GM21367 (cell line): ENCODE results near the gene ELMOD2.

ENCODE experiments used
- ATAC-seq: cut with Tn5 transposase; IDR thresholded peaks from one replicate; pipeline ENCODE4 v1.9.1; 2021; ENCODE audit not compliant: unreplicated experiment

The ELMOD2 gene

DNA sequence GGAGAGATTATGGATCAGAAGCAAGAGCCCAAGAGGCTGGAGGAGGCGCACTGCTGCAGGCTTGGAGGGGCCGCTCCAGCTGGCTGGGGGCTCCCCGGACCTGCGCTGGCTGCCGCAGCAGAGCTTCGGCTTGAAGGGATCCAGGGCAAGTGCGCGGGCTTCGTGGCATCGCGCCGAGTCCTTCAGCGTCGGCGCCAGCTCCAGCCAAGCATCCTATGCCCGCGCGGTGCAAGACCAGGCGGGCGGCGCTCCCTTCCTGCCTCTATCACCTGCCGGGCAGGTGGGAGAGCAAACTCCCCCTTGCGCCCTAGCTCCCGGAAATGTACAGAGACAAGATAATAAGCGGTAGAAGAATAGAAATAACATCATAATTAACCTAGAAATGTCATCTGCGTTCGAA lies 55.3 kb downstream of the ELMOD2 start:
- no peak for ATAC-seq

DNA sequence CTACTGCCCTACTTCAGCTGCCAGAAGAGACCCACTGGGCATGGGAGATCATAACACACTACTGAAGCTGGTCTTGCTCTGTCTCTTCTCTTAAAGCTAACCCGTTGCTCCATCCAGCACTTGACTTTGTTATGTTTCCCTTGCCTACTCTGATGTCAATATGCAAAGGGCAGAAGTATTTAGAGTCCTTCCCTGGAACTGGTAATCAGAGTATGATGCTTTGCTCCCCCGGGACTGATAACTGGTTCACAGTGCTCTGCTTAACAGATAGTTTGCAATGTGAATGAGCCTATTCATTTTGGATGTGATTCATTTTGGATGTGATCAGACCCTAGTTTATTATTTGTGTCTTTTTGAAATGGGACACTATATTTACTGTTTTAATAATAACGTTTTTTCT lies 57.1 kb downstream of the ELMOD2 start:
- no peak for ATAC-seq

DNA sequence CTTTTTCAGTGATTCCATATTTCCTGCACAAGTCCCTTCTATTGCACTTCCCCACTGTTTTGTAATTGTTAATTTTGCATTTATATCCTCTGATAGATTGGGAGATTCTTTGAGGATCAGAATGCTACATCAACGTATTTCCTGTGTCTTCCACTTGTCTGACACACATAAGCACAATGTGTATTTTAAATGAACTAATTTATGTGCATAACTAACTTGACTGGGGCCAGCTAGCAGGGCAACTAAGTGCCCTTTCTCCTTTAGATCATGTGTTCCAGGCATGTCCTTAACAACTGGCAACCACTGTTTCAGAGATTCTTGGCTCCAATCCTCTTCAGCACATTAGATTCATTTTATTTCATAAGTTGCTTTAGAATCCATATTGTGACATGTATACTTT lies 60.5 kb downstream of the ELMOD2 start:
- ATAC-seq, result no peak

DNA sequence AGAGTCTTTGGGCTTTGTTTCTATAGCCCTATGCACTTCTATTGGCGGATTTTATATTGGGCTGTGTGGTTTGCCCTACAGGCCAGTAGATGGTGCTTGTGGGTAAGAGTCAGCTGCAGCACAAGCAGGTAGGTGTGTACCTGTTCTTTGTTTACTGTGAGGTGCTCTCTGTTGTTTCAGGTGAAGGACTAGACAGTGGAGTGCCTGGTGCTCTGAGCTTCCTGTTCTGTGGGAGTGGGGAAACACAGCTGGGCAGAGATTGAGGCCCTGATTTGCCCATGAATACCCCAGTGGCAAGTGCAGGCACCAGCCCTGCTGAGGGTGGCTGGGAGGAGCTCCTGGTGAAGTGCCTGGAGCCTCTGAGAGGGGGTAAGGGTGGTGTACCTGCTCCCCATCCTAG lies 71.1 kb downstream of the ELMOD2 start:
- peak; percentile 75 for ATAC-seq

DNA sequence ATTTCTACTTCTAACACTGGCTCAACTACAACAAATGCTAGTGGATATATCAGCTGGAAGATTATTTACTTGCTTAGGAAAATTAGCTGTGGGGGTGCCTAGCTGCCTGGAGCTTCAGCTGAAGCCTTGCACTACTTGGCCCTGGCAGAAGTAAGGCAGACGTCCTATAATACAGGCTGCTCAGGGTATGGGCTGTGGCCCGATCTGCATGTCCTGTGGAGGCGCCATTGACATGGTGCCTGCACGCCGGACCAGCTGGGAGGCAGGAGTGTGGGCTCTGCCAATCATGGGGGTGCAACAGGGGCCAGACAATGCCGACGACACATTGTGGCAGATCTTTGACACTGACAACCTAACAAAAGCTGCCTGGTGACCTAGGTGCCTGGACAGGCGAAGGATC lies 76.4 kb downstream of the ELMOD2 start:
- no peak for ATAC-seq

DNA sequence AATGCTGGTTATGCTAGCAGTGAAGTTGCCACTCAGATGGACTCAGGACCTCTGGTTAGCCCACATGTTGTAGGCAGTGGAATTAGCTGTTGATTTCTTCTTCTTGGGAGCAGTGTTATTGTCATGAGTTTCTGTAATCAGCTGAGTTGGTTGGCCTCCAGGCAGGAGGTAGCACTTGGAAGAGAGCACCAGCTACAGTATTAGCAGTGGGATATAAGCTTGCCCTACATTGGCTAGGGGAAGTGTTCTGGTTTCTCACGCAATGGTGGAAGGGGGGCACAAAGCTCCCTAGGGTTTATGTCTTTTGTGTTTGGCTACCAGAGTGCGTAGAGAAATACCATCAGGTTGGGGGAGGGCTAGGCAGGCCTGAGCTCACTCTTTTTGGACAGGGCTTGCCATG lies 78.7 kb downstream of the ELMOD2 start:
- no peak for ATAC-seq

DNA sequence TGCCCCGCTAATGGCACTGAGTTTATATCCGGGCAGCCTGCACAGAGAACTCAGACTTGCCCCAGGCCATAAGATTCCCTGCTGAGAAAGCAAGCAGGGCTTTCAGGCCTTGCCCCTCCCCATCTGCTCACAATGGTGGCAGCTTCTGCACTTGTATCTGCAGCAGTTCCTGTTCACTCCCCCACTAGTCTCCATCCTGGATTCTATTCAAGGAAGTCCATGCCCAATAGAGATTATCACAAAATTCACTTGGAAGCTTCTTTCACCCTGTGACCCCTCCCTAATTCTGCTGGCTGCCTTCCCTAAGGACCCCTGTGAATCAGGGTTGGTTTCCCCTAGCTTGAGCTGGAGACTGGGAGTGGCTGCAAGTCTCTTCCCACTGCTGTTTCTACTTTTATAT lies 79.3 kb downstream of the ELMOD2 start:
- ATAC-seq, result no peak
